GM12891 (cell line): ENCODE measurements around the gene ARFIP1.

Experiments
- PAX5 ChIP-seq: IDR thresholded peaks from 2 replicates; pipeline ENCODE4 v1.6.1; 2011; ENCODE audit warnings: low read length, moderate library complexity, mild to moderate bottlenecking; ENCODE audit not compliant: insufficient read depth, severe bottlenecking
- POLR2A ChIP-seq: IDR thresholded peaks from 2 replicates; pipeline ENCODE4 v1.6.1; 2011; ENCODE audit warnings: low read depth, low read length, control low read depth
- POLR2AphosphoS5 ChIP-seq: IDR thresholded peaks from 2 replicates; pipeline ENCODE4 v1.6.1; 2011; ENCODE audit warnings: low read depth, low read length, control low read depth
- SPI1 ChIP-seq: IDR thresholded peaks from 2 replicates; pipeline ENCODE4 v1.6.1; 2011; ENCODE audit warnings: low read depth, low read length, control low read depth
- TAF1 ChIP-seq: IDR thresholded peaks from 2 replicates; pipeline ENCODE4 v1.6.1; 2011; ENCODE audit warnings: low read depth, low read length, control low read depth

DNA sequence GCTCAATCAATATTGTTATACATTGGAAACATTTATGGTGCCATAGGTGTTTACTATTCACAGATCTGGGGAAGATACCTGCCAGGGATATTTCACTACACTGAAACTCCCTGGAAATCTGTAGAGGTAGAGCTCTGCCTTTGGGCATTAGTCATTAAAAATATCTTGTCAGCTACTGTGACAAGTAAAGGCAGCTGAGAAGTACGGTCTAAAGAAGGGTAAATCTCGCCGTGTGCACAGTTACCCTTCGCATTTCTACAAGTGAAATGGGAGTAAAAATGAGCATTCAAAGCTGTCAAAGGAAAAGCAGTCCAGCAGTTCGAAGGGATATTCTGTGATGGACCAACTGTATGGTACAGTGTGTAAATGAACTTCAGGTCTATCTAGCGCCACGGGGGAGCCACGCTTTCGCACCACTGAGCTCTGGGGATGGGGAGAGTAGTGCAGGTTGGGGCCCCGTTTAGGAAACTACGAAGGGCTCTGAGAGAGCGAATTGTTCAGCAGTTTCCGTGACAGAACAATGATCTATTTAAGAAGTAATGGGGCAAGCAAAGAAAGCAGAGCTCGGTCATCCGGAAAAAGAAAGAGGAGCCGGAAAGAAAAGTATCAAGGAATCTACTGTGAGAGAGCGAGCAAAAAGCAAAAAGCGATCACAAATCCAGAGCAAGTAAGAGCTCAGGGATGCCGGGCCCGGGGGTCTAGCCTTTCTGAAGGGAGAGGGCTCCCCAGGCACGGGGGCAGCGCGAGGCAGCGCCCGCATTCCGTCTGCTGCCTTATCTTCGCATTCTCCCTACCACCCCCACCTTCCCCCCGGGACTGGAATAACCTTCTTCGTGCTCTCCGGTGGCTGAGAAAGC, 870 bp upstream of the ARFIP1 start:
- TF ChIP-seq POLR2A (no peak), POLR2AphosphoS5 (no peak), SPI1 (no peak), TAF1 (no peak), PAX5 (no peak)
